Progenitor cell of endocrine pancreas (in vitro differentiated cells): Measurements from ENCODE around the gene FOXF1. TPM values are rescaled to one million over a fixed set of nuclear protein-coding genes. Genes with fewer than 3 reads are reported as not detected.

Experiments used
- DNase-seq: peaks from one replicate; pipeline ENCODE4 v3.0.0; 2021; ENCODE audit warnings: low spot score; ENCODE audit not compliant: unreplicated experiment
- H3K27ac Mint-ChIP-seq: 2 replicates; pipeline ENCODE4 v1.8.0; 2021; ENCODE audit warnings: mild to moderate bottlenecking, moderate library complexity, mixed read lengths
- H3K27me3 Mint-ChIP-seq: 2 replicates; pipeline ENCODE4 v1.8.0; 2021; ENCODE audit warnings: mixed read lengths
- H3K36me3 Mint-ChIP-seq: 2 replicates; pipeline ENCODE4 v1.8.0; 2022; ENCODE audit warnings: mixed read lengths; ENCODE audit not compliant: insufficient read depth
- H3K4me1 Mint-ChIP-seq: 2 replicates; pipeline ENCODE4 v1.8.0; 2021; ENCODE audit warnings: low read depth, mixed read lengths
- H3K4me3 Mint-ChIP-seq: 2 replicates; pipeline ENCODE4 v1.8.0; 2021; ENCODE audit warnings: low read depth, mild to moderate bottlenecking, moderate library complexity, mixed read lengths
- H3K9me3 Mint-ChIP-seq: 2 replicates; pipeline ENCODE4 v1.8.0; 2021; ENCODE audit warnings: low read depth, mixed read lengths
- CTCF ChIP-seq: fragments of 200-600 bp; sonication (generic); IDR thresholded peaks from one replicate; pipeline ENCODE4 v1.5.0; 2021; ENCODE audit warnings: antibody characterized with exemption, mild to moderate bottlenecking; ENCODE audit not compliant: unreplicated experiment
- total RNA-seq: library from RNA; stranded (reverse); gene quantifications from 2 replicates; pipeline ENCODE4 v1.2.1, GENCODE V29; 2021

Gene FOXF1
- total RNA-seq, 1 donor from 2014 or later = not detected

GRCh38 chr16:86498155-86498670 is 12.1 kb upstream of the FOXF1 start:
- Mint-ChIP-seq H3K27ac (no peak overlapping the region), H3K36me3 (no peaks in the 10 kb centered on the region), H3K4me3 (no peak overlapping the region), H3K4me1 (peaks cover 6% of the 10 kb centered on the region), H3K27me3 (peaks cover 91% of the 10 kb centered on the region), H3K9me3 (no peaks in the 10 kb centered on the region)
- peak; percentile 15 for TF ChIP-seq CTCF
- no peak for DNase-seq

- DNase-seq = no peak
- no peak overlapping the region for H3K4me3 Mint-ChIP-seq
- peaks cover 6% of the 10 kb centered on the region for H3K4me1 Mint-ChIP-seq
- peaks cover 91% of the 10 kb centered on the region for H3K27me3 Mint-ChIP-seq
- no peaks in the 10 kb centered on the region for H3K9me3 Mint-ChIP-seq
- no peaks in the 10 kb centered on the region for H3K36me3 Mint-ChIP-seq
- no peak overlapping the region for H3K27ac Mint-ChIP-seq
- TF ChIP-seq CTCF = no peak
Observed at GRCh38 chr16:86498671-86499439, 11.5 kb upstream of the FOXF1 start.

GRCh38 chr16:86499440-86499786 is 10.9 kb upstream of the FOXF1 start:
- DNase-seq = no peak
- H3K4me1 Mint-ChIP-seq = peaks cover 6% of the 10 kb centered on the region
- TF ChIP-seq CTCF = no peak
- no peaks in the 10 kb centered on the region for H3K9me3 Mint-ChIP-seq
- H3K27ac Mint-ChIP-seq = no peak overlapping the region
- peaks cover 91% of the 10 kb centered on the region for H3K27me3 Mint-ChIP-seq
- H3K4me3 Mint-ChIP-seq = no peak overlapping the region
- no peaks in the 10 kb centered on the region for H3K36me3 Mint-ChIP-seq

- no peak for DNase-seq
- H3K27ac Mint-ChIP-seq = no peak overlapping the region
- H3K4me3 Mint-ChIP-seq = no peak overlapping the region
- H3K9me3 Mint-ChIP-seq = no peaks in the 10 kb centered on the region
- H3K36me3 Mint-ChIP-seq = no peaks in the 10 kb centered on the region
- no peak for TF ChIP-seq CTCF
- peaks cover 6% of the 10 kb centered on the region for H3K4me1 Mint-ChIP-seq
- peaks cover 91% of the 10 kb centered on the region for H3K27me3 Mint-ChIP-seq
Observed at GRCh38 chr16:86499889-86500707, 10.2 kb upstream of the FOXF1 start.

- no peak for DNase-seq
- H3K4me3 Mint-ChIP-seq = no peak overlapping the region
- H3K9me3 Mint-ChIP-seq = no peaks in the 10 kb centered on the region
- H3K4me1 Mint-ChIP-seq = peaks cover 8% of the 10 kb centered on the region
- TF ChIP-seq CTCF = no peak
- no peaks in the 10 kb centered on the region for H3K36me3 Mint-ChIP-seq
- H3K27ac Mint-ChIP-seq = no peak overlapping the region
- H3K27me3 Mint-ChIP-seq = peaks cover 89% of the 10 kb centered on the region
Observed at GRCh38 chr16:86500708-86501510, 9.4 kb upstream of the FOXF1 start.
